ENCODE results near the gene KNCN.

KNCN gene

GRCh38 chr1:46497020-46497419, 54.4 kb downstream of the KNCN start:
- no peak overlapping the region for H3K4me2 ChIP-seq (ENCODE audit: low read depth, low read length)
- no peaks in the 10 kb centered on the region for H3K9me2 ChIP-seq (replicated peaks; ENCODE audit: insufficient read depth, low read length)
- no peak overlapping the region for H3K27ac ChIP-seq (ENCODE audit: low read length)
- peaks cover 39% of the 10 kb centered on the region for H3K27me3 ChIP-seq (replicated peaks; ENCODE audit: insufficient read depth, low read length)
- no peak overlapping the region for H3K4me3 ChIP-seq (ENCODE audit: low read length)
- no peaks in the 10 kb centered on the region for H3K36me3 ChIP-seq (replicated peaks; ENCODE audit: insufficient read depth, low read length)
- no peak for TF ChIP-seq EZH2phosphoT487 (IDR thresholded peaks at IDR 0.05; ENCODE audit: low read length)
- no peaks in the 10 kb centered on the region for H3K4me1 ChIP-seq (ENCODE audit: low read length)
- H3F3A ChIP-seq (ENCODE audit: insufficient read depth, low read length): no peaks in the 10 kb centered on the region
- no peak overlapping the region for H2AFZ ChIP-seq (ENCODE audit: low read length)
- no peak for DNase-seq
- H3K79me2 ChIP-seq (ENCODE audit: low read length): no peaks in the 10 kb centered on the region
- H3K9ac ChIP-seq (ENCODE audit: low read length): no peak overlapping the region
- no peaks in the 10 kb centered on the region for H4K20me1 ChIP-seq (ENCODE audit: insufficient read depth, low read length)
- no peaks in the 10 kb centered on the region for H3K9me3 ChIP-seq (replicated peaks; ENCODE audit: insufficient read depth, low read length)

- no peak overlapping the region for H3K4me3 ChIP-seq (ENCODE audit: low read length)
- H3F3A ChIP-seq (ENCODE audit: insufficient read depth, low read length): no peaks in the 10 kb centered on the region
- no peaks in the 10 kb centered on the region for H3K79me2 ChIP-seq (ENCODE audit: low read length)
- H3K36me3 ChIP-seq (replicated peaks; ENCODE audit: insufficient read depth, low read length): no peaks in the 10 kb centered on the region
- H3K27ac ChIP-seq (ENCODE audit: low read length): no peak overlapping the region
- no peak overlapping the region for H3K4me2 ChIP-seq (ENCODE audit: low read depth, low read length)
- no peaks in the 10 kb centered on the region for H3K4me1 ChIP-seq (ENCODE audit: low read length)
- H3K9me3 ChIP-seq (replicated peaks; ENCODE audit: insufficient read depth, low read length): no peaks in the 10 kb centered on the region
- no peak for DNase-seq
- H3K9ac ChIP-seq (ENCODE audit: low read length): no peak overlapping the region
- H3K9me2 ChIP-seq (replicated peaks; ENCODE audit: insufficient read depth, low read length): no peaks in the 10 kb centered on the region
- peaks cover 44% of the 10 kb centered on the region for H3K27me3 ChIP-seq (replicated peaks; ENCODE audit: insufficient read depth, low read length)
- no peaks in the 10 kb centered on the region for H4K20me1 ChIP-seq (ENCODE audit: insufficient read depth, low read length)
- TF ChIP-seq CTCF (IDR thresholded peaks at IDR 0.05; ENCODE audit: low read length): no peak
- no peak overlapping the region for H2AFZ ChIP-seq (ENCODE audit: low read length)
Observed at GRCh38 chr1:46496505-46496904, 54.9 kb downstream of the KNCN start.

- Histone ChIP-seq H3K27me3 (replicated peaks; ENCODE audit: insufficient read depth, low read length) (peaks cover 52% of the 10 kb centered on the region), H3K79me2 (ENCODE audit: low read length) (no peaks in the 10 kb centered on the region), H2AFZ (ENCODE audit: low read length) (no peak overlapping the region), H3K9me2 (replicated peaks; ENCODE audit: insufficient read depth, low read length) (no peaks in the 10 kb centered on the region), H3K9ac (ENCODE audit: low read length) (no peak overlapping the region), H3K9me3 (replicated peaks; ENCODE audit: insufficient read depth, low read length) (no peaks in the 10 kb centered on the region), H4K20me1 (ENCODE audit: insufficient read depth, low read length) (no peaks in the 10 kb centered on the region), H3K36me3 (replicated peaks; ENCODE audit: insufficient read depth, low read length) (no peaks in the 10 kb centered on the region), H3F3A (ENCODE audit: insufficient read depth, low read length) (no peaks in the 10 kb centered on the region), H3K4me1 (ENCODE audit: low read length) (no peaks in the 10 kb centered on the region), H3K4me3 (ENCODE audit: low read length) (no peak overlapping the region), H3K27ac (ENCODE audit: low read length) (no peak overlapping the region), H3K4me2 (ENCODE audit: low read depth, low read length) (no peak overlapping the region)
- DNase-seq: no peak
- TF ChIP-seq CTCF (IDR thresholded peaks at IDR 0.05; ENCODE audit: low read length): no peak
- TF ChIP-seq EZH2phosphoT487 (IDR thresholded peaks at IDR 0.05; ENCODE audit: low read length): no peak
- TF ChIP-seq EZH2 (optimal IDR thresholded peaks at IDR 0.05; ENCODE audit: low read depth, low read length): no peak
Observed at GRCh38 chr1:46495778-46496177, 55.7 kb downstream of the KNCN start.
